ENCODE results near the gene SLCO3A1.
A peak's percentile ranks its signal among the peaks of the same experiment; 100 is the strongest.

The SLCO3A1 gene

GRCh38 chr15:92157666-92158298, 304.3 kb downstream of the SLCO3A1 start:
- Histone ChIP-seq H3K36me3 (replicated peaks; ENCODE audit: low read depth, low read length) (no peaks in the 10 kb centered on the region), H3K4me3 (ENCODE audit: low read length) (no peak overlapping the region), H4K20me1 (ENCODE audit: insufficient read depth, low read length) (no peaks in the 10 kb centered on the region), H3K4me2 (ENCODE audit: low read length) (peak overlapping the region; percentile 61), H3K9ac (ENCODE audit: low read length) (no peak overlapping the region), H2AFZ (ENCODE audit: low read depth, low read length) (no peak overlapping the region), H3K27me3 (ENCODE audit: low read depth, low read length) (peaks cover 8% of the 10 kb centered on the region; the same call in 1 of the 2 replicates), H3K27ac (ENCODE audit: low read length) (no peak overlapping the region), H3K9me3 (ENCODE audit: insufficient read depth, low read length) (no peaks in the 10 kb centered on the region), H3K79me2 (ENCODE audit: low read length) (no peaks in the 10 kb centered on the region), H3K4me1 (ENCODE audit: low read length) (peaks cover 44% of the 10 kb centered on the region)
- TF ChIP-seq CTCF (IDR thresholded peaks at IDR 0.05; ENCODE audit: low read depth, low read length) = no peak
- no peak for TF ChIP-seq EZH2phosphoT487 (IDR thresholded peaks at IDR 0.05; ENCODE audit: low read depth)

DNA sequence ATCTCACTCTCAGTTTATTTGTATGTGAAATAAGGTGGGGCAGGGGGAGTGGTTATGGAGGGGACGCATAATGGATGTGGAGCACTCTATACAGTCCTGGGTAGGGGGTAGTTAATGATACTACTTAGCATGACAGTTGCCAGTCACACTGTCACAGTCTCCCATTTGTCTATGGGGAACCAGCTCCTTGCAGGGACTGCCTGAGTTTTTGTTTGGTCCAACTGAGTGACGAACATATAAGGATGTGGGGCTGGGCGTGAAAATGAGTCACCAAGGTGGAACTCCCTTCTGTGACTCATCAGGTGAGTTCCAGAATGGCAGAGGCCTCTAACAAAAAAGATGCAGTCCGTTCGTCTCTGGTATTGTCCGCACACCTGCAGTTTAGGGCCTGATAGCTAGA, 304.9 kb downstream of the SLCO3A1 start:
- Histone ChIP-seq H3K27me3 (ENCODE audit: low read depth, low read length) (peaks cover 8% of the 10 kb centered on the region; the same call in 1 of the 2 replicates), H3K9me3 (ENCODE audit: insufficient read depth, low read length) (no peaks in the 10 kb centered on the region), H2AFZ (ENCODE audit: low read depth, low read length) (no peak overlapping the region), H3K36me3 (replicated peaks; ENCODE audit: low read depth, low read length) (no peaks in the 10 kb centered on the region), H3K4me2 (ENCODE audit: low read length) (peak overlapping the region; percentile 61), H4K20me1 (ENCODE audit: insufficient read depth, low read length) (no peaks in the 10 kb centered on the region), H3K4me1 (ENCODE audit: low read length) (peaks cover 44% of the 10 kb centered on the region), H3K4me3 (ENCODE audit: low read length) (peak overlapping the region; percentile 17; the same call in 1 of the 2 replicates), H3K27ac (ENCODE audit: low read length) (no peak overlapping the region), H3K9ac (ENCODE audit: low read length) (no peak overlapping the region), H3K79me2 (ENCODE audit: low read length) (no peaks in the 10 kb centered on the region)
- TF ChIP-seq CTCF (IDR thresholded peaks at IDR 0.05; ENCODE audit: low read depth, low read length) (no peak), EZH2phosphoT487 (IDR thresholded peaks at IDR 0.05; ENCODE audit: low read depth) (no peak)

- H2AFZ ChIP-seq (ENCODE audit: low read depth, low read length) = no peak overlapping the region
- no peaks in the 10 kb centered on the region for H3K79me2 ChIP-seq (ENCODE audit: low read length)
- no peaks in the 10 kb centered on the region for H3K36me3 ChIP-seq (replicated peaks; ENCODE audit: low read depth, low read length)
- no peak overlapping the region for H3K4me3 ChIP-seq (ENCODE audit: low read length)
- H3K9ac ChIP-seq (ENCODE audit: low read length) = no peak overlapping the region
- no peak overlapping the region for H3K27ac ChIP-seq (ENCODE audit: low read length)
- no peak for TF ChIP-seq CTCF (IDR thresholded peaks at IDR 0.05; ENCODE audit: low read depth, low read length)
- no peak for TF ChIP-seq EZH2phosphoT487 (IDR thresholded peaks at IDR 0.05; ENCODE audit: low read depth)
- H4K20me1 ChIP-seq (ENCODE audit: insufficient read depth, low read length) = no peaks in the 10 kb centered on the region
- H3K4me2 ChIP-seq (ENCODE audit: low read length) = no peak overlapping the region
- peaks cover 8% of the 10 kb centered on the region; the same call in 1 of the 2 replicates for H3K27me3 ChIP-seq (ENCODE audit: low read depth, low read length)
- H3K9me3 ChIP-seq (ENCODE audit: insufficient read depth, low read length) = no peaks in the 10 kb centered on the region
- H3K4me1 ChIP-seq (ENCODE audit: low read length) = peaks cover 44% of the 10 kb centered on the region
Measured at GRCh38 chr15:92159481-92159880, 306.0 kb downstream of the SLCO3A1 start.

- Histone ChIP-seq H4K20me1 (ENCODE audit: insufficient read depth, low read length) (no peaks in the 10 kb centered on the region), H3K4me1 (ENCODE audit: low read length) (peaks cover 44% of the 10 kb centered on the region), H3K4me2 (ENCODE audit: low read length) (peak overlapping the region; percentile 82), H3K36me3 (replicated peaks; ENCODE audit: low read depth, low read length) (no peaks in the 10 kb centered on the region), H3K27ac (ENCODE audit: low read length) (peak overlapping the region; percentile 75; the same call in 1 of the 2 replicates), H3K27me3 (ENCODE audit: low read depth, low read length) (peaks cover 2% of the 10 kb centered on the region; the same call in 1 of the 2 replicates), H3K9ac (ENCODE audit: low read length) (no peak overlapping the region), H3K79me2 (ENCODE audit: low read length) (no peaks in the 10 kb centered on the region), H2AFZ (ENCODE audit: low read depth, low read length) (no peak overlapping the region), H3K4me3 (ENCODE audit: low read length) (peak overlapping the region; percentile 2; the same call in 1 of the 2 replicates), H3K9me3 (ENCODE audit: insufficient read depth, low read length) (no peaks in the 10 kb centered on the region)
- TF ChIP-seq EZH2phosphoT487 (IDR thresholded peaks at IDR 0.05; ENCODE audit: low read depth) (no peak), CTCF (IDR thresholded peaks at IDR 0.05; ENCODE audit: low read depth, low read length) (no peak)
Measured at GRCh38 chr15:92159906-92160841, 306.7 kb downstream of the SLCO3A1 start.
